ENCODE results near the gene KDM4C.

Gene KDM4C

GRCh38 chr9:7097040-7097715 lies 339.4 kb downstream of the KDM4C start:
- no peak overlapping the region for H3K4me3 ChIP-seq (ENCODE audit: low read depth, low read length)
- no peak for TF ChIP-seq CTCF (IDR thresholded peaks at IDR 0.05; ENCODE audit: borderline replicate concordance, insufficient read depth, low read depth, low read length)

- no peak overlapping the region for H3K4me3 ChIP-seq (ENCODE audit: low read depth, low read length)
- no peak for TF ChIP-seq CTCF (IDR thresholded peaks at IDR 0.05; ENCODE audit: borderline replicate concordance, insufficient read depth, low read depth, low read length)
These were observed 340.3 kb downstream of the KDM4C start for GRCh38 chr9:7097785-7098752.

- no peak overlapping the region for H3K4me3 ChIP-seq (ENCODE audit: low read depth, low read length)
- TF ChIP-seq CTCF (IDR thresholded peaks at IDR 0.05; ENCODE audit: borderline replicate concordance, insufficient read depth, low read depth, low read length): no peak
These were observed 345.6 kb downstream of the KDM4C start for GRCh38 chr9:7103367-7103766.

GRCh38 chr9:7103771-7104170 lies 346.0 kb downstream of the KDM4C start:
- no peak for TF ChIP-seq CTCF (IDR thresholded peaks at IDR 0.05; ENCODE audit: borderline replicate concordance, insufficient read depth, low read depth, low read length)

GRCh38 chr9:7104625-7105024 lies 346.9 kb downstream of the KDM4C start:
- no peak for TF ChIP-seq CTCF (IDR thresholded peaks at IDR 0.05; ENCODE audit: borderline replicate concordance, insufficient read depth, low read depth, low read length)
- no peak overlapping the region for H3K4me3 ChIP-seq (ENCODE audit: low read depth, low read length)

More at GRCh38 chr9:7103771-7104170, 346.0 kb downstream of the KDM4C start:
- no peak overlapping the region for H3K4me3 ChIP-seq (ENCODE audit: low read depth, low read length)

GRCh38 chr9:7105095-7105494 lies 347.3 kb downstream of the KDM4C start:
- no peak overlapping the region for H3K4me3 ChIP-seq (ENCODE audit: low read depth, low read length)
- no peak for TF ChIP-seq CTCF (IDR thresholded peaks at IDR 0.05; ENCODE audit: borderline replicate concordance, insufficient read depth, low read depth, low read length)
